Activated T-helper 9 cell treated with anti-CD3 and anti-CD28 coated beads, Interleukin-2, amount 50 U/mL, for 16 hours (primary cell): ENCODE results near the gene F13A1.

ENCODE experiments used
- DNase-seq: peaks from one replicate; pipeline ENCODE4 v3.0.0-alpha.2; 2020; ENCODE audit warnings: low read depth

The F13A1 gene

DNA sequence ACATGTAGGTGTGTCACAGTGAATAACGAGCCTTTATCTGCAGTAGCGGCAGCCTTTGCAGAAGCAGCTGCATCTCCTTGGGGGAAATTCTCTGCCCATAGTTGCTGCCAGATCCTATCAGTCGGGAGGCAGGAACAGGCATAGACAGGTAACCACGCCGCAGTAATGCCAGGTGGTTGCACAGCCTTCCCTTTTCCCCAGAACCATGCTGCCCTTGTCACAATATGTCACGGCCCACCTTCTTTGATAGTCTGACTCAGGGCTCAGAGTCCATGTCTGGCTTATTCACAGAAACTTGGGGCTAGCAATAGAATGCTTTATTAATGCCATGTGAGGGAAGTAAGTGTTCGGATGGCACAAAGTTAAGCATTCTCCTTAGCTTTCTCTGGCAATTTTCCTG is 76.6 kb downstream of the F13A1 start:
- DNase-seq, result no peak

DNA sequence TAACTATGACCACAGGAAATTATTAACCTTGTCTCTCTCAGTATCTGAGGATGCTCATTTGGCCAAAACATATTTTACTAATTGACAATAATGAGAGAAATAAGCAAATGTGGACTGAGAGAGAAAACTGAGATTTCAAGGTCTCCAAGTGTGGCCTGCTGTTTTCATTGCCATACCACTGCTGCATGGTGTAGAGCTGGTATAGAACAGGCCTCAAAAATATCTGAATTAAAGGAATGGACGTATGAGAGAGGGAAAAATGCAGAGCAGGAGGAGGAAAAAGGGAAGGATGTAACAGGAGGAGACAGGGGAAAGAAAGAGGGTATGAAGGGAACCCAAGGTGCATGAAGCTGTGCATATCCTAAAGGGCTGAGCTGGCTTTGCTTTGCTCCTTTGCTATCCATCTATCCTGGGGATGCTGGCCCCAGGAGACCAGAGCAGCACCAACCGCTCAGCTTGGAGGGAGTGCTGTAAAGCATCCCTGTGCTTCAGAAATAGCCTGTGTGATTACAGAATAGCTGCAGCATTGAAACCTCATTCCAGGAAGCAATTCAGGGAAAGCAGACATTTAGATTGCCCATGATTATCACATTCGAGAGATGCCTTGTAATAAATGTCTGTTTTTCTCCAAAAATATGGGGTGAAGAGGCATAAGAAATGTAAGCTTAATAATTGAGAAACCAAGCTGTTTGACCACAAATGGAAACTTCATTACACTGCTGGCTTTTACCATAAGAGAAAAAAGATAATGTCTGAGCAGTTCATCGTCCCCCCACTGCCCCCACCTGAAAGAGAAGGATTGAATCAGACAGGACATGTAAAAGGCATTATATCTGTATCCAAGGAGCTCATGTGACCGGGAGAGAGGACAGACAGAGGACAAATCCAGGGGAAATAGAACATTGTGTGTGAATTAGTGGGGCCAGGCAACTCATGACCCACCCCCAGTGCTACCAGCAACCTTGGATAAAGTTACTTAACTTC is 80.6 kb downstream of the F13A1 start:
- no peak for DNase-seq

DNA sequence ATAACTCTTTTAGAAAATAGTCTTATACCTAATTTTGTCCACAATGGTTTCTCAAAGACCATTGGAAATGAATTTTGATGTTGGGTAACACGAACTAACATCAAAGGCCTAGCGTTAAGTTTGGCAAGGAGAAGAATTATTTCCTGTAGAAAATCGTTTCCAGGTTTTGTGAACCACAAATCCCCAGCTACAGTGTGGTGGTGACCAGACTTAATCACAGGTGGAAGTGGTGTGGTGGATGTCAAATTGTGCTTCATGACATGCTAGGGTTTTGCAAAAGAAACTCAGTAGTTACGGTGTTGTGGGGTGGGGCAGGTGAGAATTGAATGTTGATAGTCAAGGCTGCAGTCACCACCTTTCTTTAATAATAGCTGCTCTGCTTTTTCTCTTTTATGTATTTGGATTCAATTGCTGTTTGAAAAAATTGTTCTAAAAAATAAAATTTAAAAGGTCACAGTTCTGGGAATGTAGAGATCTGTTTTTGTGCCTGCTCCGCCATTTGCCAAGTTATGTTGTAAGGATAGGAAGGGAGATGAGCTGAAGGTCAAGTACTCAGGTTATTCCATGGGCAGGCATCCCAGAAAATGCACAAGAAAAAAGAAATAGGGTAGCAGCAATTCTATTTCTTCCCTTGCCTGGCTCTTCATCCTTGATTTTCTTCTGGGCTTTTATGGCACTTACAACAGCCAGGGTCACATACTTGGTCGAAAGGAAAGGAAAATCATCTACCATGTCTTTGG is 83.6 kb downstream of the F13A1 start:
- DNase-seq, result no peak

DNA sequence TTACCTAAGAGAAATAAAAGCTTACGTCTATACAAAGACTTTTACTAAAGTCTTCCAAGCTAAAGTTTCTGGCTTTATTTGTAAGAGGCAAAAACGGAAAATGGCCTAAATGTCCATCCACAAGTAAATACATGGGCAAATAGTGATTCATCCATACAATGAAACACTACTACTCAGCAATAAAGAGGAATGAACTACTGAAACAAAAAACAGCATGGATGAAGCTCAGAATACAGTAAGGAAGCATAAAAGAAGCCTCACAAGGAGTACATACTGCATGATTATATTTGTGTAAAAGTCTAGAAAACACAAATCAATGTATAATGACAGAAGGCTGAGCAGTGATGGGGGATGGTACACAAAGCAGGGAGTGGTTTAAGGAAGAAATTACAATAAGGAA is 84.7 kb downstream of the F13A1 start:
- no peak for DNase-seq

DNA sequence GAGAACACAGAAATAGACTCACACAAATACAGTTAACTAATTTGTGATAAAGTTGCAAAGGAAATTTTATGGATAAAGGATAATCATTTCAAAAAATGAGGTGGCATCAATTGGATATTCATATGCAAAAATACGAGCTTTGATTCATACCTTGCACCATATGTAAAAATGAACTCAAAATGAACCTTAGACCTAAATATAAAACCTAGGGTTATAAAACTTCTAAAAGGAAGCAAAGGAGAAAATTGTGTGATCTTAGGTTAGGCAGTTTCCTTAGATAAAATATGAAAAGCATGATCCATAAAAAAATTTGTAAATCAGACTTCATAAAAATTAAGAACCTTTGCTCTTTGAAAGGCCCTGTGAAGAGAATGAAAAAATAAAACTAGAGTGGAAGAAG is 85.5 kb downstream of the F13A1 start:
- no peak for DNase-seq

DNA sequence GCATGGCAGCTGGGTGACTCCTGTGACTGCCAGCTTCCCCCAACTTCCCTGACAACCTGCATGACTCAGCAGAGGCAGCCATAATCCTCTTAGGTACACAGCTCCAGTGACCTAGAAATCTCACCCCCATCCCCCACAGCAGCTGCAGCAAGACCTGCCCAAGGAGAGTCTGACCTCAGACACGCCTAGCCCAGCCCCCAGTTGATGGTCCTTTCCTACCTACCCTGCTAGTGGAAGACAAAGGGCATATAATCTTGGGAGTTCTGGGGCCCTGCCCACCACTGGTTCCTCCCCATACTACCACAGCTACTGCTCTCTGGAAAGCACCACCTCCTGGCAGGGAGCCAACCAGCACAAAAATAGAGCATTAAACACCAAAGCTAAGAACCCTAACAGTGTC is 90.2 kb downstream of the F13A1 start:
- DNase-seq, result no peak

DNA sequence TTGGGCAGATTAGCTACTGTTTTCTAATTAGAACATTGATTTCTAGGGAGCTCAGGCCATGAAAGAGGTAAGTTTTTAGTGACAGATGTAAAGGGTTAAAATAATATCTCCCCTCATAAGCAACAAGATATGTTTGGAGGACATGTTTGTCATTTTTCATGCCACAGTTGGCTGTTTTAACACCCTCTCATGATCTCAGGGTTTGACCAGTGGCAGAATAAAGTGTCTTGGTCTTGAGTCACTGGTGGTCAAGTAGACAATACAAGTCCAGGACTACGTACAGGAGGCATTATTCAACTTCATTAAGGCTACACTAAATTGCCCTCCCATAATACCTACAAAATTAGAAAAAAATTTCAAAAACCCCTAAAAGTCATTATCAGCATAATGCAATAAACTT is 92.6 kb downstream of the F13A1 start:
- no peak for DNase-seq

DNA sequence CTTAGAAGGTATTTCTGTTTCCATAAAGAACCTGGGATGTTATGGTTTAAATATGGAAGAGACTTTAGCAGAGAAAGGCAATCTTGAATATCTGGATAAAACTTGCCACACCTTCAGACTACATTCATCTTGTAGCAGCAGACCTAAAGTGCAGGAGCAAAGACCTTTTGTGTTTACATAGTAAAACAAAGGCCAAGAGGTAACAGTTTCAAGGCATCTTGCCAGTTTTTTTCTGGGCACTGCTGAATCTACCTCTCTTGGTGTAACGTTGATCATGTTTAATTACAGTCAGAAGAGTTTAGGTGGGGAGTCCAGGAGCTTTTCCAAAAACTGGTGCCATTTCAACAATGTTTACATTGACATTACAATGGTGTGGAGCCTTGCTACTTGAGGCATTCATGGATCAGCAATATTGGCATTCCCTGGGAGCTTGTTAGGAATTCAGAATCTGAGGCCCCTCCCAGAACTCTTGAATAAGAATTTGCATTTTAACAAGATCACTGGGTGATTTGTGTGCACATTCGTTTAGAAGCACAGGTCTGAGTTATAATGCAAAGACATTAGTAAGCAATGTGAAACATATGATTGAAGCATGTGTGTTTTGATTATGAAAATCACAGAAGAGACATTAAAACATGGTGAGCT is 94.5 kb downstream of the F13A1 start:
- DNase-seq, result no peak

DNA sequence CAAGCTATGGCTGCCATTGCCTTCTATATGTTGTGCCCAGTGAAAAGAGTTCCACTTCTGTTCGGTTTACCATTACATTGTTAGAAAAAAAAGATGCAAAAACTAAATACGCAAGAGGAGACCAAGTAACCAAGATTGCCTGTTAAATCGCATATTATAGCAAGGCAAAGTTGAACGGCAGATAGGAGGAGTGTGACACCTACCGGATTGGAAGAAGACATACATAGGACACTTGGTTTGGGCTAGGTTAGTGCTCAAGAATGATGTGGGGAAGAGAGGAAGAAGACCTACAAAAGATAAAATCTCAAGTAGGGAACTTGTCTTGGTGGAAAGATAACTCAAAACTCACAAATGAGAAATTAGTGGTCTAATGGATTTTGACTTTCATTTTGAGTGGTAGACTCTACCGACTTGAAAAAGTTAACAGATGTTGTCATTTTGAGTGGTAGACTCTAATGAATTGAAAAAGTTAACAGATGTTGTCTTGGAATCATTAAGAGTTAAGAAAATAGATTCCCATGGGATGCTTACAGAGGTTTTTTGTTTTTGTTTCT is 95.5 kb downstream of the F13A1 start:
- no peak for DNase-seq

DNA sequence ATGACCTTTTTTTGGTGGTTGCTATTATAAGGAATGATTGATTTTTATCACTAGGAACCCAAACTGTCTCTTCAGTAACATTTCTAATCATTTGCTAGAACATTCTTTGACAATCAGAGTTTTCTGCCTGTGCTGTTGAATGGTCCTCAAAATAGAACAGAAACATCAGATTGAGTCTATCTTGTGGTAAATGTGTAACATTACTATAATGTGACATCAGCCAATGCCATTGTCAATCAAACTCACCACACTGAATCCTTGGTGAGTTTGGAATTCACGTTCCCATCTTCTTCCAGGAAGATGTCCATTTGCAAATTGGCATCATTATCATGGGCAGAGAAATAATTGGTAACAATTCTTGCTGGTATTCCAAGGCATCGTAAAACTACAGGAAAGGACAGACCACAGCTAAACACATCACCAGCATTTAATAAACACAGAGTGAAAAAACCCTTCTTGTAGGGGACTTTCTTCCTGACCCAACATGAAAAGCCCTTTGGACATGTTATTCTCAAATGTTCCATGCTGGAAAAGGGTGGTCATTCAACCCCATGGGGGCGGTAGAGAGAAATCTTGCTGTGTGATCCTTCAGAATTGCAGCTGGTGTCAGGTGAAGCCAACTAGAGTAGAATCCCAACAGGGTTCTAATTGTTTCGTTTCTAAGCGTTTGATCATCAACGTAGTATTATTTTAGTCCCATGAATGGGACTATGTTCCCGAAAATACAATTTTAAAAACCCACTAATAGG is 98.5 kb downstream of the F13A1 start:
- DNase-seq, result no peak

DNA sequence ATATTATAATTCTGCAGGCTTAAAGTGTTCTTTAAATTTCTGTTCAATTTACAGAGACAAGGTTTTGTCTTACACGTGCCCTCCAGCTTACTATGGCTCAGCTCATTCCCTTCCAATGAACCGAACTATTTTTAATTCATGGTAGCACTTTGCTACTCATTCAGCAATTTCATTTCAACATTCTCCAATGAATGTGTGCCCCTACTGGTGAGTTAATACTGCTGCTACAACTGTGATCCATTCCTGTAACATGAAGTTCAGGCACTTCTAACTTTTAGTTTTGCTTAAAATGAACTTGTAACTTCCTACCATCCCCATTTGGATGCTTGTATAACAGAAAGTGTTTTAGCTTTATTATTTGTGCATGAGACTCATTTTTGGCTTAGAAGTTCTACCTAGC is 99.7 kb downstream of the F13A1 start:
- DNase-seq, result no peak

DNA sequence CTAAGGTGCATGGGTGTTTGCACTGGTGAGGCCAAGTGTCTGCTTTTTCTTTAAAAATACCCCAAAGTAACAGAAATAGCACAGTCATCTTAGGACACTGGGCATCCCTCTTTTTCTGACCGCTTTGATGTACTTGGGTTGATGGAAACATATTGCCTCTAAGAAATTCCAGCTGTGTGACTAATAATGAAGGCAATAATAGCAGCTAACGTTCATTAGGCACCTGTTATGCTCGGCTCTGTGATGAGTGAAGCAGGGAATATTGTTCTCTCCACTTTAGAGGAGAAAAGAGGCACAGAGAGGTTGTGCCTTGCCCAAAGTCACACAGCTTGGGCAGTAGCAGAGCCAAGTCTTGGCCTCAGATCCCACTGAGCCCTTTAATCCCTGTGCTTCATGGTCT is 100.7 kb downstream of the F13A1 start:
- no peak for DNase-seq

DNA sequence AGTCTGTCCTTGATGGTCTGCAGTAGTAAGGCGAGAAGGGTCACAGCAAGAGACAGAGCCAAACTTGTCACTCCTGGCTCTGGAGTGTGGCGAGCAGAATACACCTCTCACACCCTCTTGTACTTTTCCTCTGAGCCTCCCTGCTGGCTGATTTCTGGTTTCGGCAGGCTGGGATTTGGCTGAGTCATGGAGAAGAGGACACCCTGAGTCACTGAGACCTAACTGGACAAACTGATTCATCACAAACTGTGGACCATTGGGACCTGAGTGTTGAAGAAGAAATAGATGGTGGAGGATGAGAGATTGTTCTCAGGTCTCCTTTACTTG is 101.7 kb downstream of the F13A1 start:
- DNase-seq, result no peak

DNA sequence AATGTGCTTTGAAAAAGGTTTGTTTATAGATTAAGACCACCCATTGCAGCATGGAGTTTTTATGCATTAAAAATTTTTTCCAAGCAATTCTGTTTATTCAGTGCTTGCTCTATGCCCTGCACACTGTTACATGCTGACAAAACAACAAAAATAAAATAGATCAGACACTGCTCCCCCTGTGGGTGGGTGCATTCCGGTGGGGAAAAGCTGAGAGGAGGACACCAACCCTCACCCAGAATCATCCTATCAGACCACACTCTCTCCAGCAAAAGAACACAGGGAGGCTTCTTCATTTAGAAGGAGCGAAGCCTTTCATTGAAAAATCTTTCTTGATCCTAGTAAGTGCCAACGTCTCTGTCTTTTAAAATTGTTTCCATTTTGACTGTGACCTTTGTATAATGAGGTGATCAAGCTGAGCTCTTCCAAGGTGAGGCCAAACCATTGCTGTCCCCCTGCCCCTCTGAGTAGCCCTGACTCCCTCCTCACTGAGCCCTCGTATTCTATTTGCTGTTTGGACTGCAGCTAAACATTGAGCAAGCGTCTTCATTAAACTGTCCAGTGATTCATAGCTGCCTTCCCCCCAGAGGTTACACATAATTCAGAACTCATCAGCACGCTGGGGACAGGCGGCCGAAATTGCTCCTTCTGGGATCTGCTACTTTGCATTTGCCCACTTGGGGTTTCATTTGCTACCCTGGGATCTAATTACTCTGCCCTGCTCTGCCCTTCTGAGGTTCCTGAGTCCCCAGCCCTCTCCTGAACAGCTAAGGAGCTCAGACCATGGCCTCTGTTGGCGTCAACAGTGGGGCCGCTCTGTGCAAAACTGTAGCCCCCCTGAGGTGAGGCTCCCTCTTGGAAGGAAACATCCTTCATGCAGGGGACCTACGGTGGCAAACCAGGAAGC is 102.4 kb downstream of the F13A1 start:
- DNase-seq, result no peak

DNA sequence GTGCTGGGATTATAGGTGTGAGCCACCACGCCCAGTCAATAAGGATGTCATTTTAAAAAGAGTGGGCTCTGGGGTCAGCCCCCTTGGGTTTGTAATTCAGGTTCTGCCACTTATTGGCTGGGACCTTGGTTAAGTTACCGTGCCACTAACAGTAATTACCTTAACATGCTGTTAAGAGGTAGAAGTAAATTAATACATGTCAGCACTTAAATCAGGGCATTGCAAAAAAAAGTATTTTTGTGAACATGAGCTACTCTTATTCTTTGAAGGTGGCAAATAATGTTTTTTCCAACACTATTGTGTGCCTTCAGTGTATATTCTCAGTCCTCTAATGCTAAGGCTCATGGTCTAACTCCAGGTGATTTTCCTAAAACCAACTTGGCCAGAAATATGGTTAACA is 109.5 kb downstream of the F13A1 start:
- no peak for DNase-seq

DNA sequence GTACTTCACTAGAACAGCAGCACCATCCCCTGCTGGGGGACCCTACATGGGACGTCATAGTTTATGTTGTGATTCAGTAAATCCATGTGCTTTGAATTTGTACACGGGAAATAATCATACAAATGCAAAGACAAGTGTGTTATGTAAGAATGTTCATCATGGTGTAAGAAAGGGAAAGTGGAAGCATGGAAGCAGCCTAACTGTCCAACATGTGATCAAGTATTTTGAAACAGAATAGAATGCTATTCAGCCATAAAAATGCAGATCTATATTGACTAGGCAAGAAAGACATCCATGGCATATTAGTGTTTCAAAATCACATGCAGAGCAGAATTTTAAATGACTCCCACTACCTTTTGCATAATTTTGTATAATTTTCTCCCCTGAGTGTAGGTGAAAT is 117.6 kb downstream of the F13A1 start:
- DNase-seq, result no peak

DNA sequence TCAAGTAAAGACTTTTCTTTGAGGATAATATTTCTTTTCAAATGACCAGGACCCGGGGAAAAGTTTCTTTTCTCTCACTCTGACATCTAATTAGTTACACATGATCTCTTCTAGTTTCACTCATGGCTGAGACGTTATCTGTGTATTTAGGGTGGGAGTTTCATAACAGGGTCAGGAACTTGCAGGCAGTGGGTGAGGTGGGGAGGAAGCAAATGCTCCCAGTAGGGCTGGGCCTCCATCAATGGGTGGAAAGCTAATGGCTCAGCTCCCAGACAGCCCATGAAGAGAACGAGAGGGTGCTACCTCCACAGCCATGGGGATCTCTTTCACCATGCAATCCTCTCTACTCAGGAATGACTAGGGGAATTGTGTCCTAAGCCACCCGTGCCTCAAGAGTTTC is 119.3 kb downstream of the F13A1 start:
- DNase-seq, result no peak

DNA sequence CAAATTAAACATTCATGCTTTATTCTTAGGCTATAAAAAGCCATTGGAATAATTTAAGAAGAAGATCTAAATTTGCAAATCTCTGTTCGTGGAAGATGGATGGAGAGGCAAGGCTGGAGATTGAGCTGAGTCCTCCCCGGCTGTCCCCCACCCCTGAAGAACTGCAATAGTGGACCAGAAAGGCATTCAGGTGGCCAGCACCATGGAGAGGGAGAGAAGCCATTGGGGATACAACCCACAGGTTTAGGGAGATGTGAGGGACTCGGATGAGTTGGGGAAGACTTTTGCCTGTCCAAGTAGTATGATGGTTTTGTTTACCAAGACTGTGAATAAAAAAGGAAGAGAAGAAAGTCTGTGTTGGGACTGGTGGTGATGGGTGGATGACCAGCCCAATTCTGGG is 120.8 kb downstream of the F13A1 start:
- DNase-seq, result no peak

DNA sequence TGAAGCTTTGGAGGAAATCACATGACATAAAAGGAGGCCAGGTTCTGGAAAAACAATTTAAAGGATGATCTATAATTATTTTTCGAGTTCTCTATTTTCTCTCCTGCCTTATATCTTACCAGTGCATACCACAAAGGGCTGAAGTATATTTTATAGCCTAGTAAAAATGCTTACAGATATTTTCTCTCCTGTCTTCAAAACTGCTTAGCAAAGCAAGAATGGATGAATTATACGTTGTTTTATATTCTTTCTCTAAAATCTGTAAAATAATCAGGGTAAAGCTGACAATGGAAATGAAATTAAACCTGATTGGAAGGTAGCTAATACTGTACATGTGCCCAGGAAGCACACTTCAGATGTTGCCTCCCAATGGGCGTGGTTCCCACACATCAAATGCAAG is 123.7 kb downstream of the F13A1 start:
- DNase-seq, result no peak

DNA sequence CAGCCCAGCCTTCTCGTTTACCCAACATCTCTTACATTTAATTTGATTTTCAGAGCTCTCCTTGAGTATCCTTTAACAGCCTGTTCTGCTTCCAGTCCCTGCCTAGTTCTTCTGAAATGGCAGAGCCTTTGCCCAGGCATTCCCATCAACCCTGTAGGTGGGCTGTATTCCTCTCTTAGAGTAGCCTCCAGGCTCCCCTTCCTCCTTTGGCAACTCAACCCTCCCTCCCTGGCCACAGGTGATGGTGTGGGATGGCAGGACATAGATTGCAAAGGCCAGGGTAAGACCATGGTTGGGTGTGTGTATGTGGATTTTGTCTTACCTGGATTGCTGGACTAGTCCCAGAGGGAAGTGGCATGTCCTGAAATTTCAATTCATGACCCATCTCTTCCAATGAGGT is 125.4 kb downstream of the F13A1 start:
- DNase-seq, result no peak

DNA sequence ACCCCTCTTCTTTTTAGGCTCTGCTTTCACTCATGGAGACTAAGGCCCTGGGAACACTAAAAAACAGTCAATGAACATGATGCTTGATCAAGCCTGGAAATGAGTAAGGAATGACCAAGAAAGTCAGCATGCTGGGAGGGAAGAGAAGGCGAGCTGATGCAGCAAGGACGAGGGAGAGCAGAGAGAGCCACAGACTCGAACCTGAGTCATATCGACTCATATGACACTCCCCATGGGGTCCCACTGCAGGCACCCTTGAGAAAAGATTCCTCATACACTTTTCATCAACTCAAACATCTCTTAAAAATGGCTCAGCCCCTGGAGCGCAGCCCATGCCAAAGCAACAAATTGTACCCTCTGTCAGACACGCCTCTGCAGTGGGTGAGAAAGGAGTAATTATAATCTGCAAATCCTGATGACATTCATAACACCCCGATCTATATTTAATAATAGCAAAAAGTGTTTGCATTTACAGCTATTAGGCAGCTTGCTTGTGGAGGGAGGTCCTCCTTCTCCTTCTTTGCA is 127.2 kb downstream of the F13A1 start:
- no peak for DNase-seq
